GM12891 (cell line): ENCODE data around the gene OLIG2.

ENCODE experiments used
- PAX5 ChIP-seq: IDR thresholded peaks from 2 replicates; pipeline ENCODE4 v1.6.1; 2011; ENCODE audit warnings: low read length, moderate library complexity, mild to moderate bottlenecking; ENCODE audit not compliant: insufficient read depth, severe bottlenecking
- POLR2A ChIP-seq: IDR thresholded peaks from 2 replicates; pipeline ENCODE4 v1.6.1; 2011; ENCODE audit warnings: low read depth, low read length, control low read depth
- POLR2AphosphoS5 ChIP-seq: IDR thresholded peaks from 2 replicates; pipeline ENCODE4 v1.6.1; 2011; ENCODE audit warnings: low read depth, low read length, control low read depth
- POU2F2 ChIP-seq: IDR thresholded peaks from 2 replicates; pipeline ENCODE4 v1.6.1; 2011; ENCODE audit warnings: low read depth, mild to moderate bottlenecking, control low read depth, low read length, moderate library complexity
- SPI1 ChIP-seq: IDR thresholded peaks from 2 replicates; pipeline ENCODE4 v1.6.1; 2011; ENCODE audit warnings: low read depth, low read length, control low read depth
- TAF1 ChIP-seq: IDR thresholded peaks from 2 replicates; pipeline ENCODE4 v1.6.1; 2011; ENCODE audit warnings: low read depth, low read length, control low read depth

- no peak for TF ChIP-seq POLR2A
- no peak for TF ChIP-seq POLR2AphosphoS5
- no peak for TF ChIP-seq SPI1
- TF ChIP-seq TAF1: no peak
- TF ChIP-seq PAX5: no peak
- TF ChIP-seq POU2F2: no peak
These were observed 43.9 kb downstream of the OLIG2 start for GRCh38 chr21:33069645-33069993.
